ENCODE measurements around the gene PIK3R6.
"Not testable (repeated sequence)": the region's sequence is repeated elsewhere in the genome, so short reads cannot be mapped to it uniquely, and the experiment has no call there.

PIK3R6 gene

DNA sequence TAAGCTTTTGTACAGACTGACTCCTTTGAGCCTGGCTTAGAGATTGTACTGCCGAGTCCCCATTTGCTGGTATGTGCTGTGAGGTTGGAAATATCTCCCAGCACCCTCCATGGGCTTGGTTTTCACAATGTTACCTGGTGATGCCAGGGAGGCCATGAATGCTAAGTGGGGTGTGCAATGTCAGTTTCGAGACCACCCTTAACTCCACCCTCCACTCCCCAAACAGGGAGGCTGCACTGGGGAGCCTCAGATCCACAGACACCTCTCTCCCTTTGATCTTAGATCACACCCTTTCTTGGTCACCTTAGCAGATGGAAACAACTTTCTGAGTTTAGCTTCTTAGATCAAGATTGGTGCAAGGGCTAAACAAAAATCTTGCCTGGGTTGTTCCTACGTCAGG is 28.6 kb upstream of the PIK3R6 start:
- DNase-seq (ENCODE audit: low read depth), result no peak
- H3K4me3 ChIP-seq (ENCODE audit: low read depth, low read length), result no peak overlapping the region

DNA sequence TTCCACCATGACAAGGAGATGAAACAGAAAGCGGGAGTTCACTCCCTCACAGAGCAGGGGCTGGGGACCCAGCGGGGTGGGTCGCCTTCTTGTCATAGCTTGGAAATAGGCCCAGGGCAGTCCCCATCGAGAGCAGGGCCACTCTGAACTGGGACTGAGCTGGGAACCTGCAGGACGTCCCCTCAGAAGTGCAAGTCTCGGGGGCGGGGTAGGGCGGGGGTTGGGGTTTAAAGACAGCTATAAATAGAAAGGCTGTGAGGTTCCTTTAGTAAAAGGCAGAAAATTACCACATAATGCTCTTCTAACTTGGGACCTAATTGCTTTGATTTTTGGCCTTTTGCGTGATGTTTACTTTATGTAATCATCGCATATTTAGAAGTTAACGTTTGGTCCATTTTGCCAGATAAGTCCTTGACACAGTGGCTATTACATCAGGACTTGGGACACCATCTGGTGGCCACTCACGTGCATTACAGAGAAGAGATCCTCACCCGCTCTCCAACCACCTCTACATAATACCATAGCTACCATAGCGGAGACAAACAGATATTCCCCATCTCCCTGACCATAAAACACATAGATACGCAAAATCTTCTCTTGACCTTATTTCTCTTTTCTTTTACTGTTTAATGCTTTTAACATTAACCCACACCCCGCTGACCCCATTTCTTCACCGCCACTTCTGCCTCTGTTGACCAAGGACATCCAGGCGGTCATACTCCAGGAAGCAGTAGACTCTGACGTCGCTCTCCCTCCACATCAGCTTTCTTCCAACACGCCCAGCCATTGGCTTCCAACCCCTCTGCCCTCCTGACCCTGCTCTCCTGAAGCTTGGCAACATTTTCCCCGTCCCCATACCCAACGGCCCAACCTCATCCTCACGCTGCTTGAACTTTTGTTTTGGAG is 27.5 kb upstream of the PIK3R6 start:
- peak overlapping the region; percentile 5 for H3K4me3 ChIP-seq (ENCODE audit: low read depth, low read length)
- no peak for DNase-seq (ENCODE audit: low read depth)

DNA sequence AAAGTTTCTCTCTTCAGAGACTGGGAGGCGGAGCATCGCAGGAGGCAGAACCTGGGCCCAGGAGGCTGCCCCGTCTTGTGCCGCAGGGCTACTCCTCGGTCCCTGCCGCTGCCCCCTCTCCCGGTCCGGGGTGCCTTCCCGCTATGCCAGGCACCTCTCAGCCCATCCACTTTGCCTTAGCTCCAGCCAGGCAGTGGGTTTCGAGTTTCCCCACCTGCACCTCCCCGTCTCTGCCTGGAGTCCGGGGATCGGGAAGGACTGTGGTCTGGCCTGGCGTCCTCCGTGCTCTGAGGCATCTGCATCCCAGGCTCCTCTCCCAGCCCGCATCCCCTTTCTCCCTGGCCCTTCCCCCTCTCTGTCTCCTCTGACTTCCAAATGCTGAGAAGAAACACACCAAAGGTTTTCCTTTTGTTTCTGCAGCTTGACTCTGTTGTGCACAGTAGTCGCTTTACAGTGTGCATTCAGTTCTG is 26.8 kb upstream of the PIK3R6 start:
- no peak for DNase-seq (ENCODE audit: low read depth)
- H3K4me3 ChIP-seq (ENCODE audit: low read depth, low read length), result peak overlapping the region; percentile 5

DNA sequence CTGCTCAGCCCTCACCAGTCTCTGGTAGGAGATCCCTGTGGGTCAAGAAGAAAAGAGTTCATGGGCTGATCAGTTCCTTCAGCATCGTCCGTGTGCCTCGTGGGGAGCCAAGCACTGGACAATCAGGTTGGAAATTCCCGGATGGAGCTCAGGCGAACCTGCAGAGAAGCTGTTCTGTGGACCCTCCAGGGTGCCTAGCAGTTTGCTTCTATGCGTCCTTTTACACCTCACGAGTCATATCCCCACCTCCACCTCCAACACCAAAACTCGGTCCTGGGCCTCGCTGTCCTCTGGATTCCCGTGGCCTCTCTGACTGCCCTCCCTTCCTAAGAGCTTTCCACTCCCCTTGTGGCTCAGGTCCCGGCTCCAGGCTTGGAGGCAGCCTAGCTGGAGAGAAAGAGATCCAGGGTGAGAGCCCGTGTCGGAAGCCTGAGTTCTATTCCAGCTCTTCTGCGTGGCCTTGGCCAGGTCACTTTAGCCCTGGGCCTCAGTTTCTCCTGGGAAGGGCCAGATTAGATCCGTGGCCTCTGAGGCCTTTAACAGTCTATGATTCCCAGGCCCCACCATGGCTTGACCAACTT is 26.2 kb upstream of the PIK3R6 start:
- no peak for DNase-seq (ENCODE audit: low read depth)
- no peak overlapping the region for H3K4me3 ChIP-seq (ENCODE audit: low read depth, low read length)

DNA sequence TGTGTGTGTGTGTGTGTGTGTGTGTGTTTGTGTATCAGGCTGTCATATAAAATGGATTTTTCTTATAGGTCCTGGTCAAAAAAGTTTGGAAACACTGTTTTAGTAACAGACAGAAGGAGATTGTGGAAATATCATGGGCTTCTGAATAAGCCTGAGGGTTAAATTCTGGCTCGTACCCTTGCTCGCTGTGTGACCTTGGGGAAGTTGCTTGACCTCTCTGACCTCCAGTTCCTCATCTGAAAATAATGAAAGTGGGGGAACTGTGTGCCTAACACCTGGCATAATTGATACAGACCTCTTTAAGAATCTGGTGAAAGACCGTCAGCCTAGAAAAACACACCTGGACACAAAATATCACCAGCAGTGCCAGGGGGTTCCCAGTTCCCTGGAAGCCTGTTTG is 25.6 kb upstream of the PIK3R6 start:
- H3K4me3 ChIP-seq (ENCODE audit: low read depth, low read length), result no peak overlapping the region
- no peak for DNase-seq (ENCODE audit: low read depth)

DNA sequence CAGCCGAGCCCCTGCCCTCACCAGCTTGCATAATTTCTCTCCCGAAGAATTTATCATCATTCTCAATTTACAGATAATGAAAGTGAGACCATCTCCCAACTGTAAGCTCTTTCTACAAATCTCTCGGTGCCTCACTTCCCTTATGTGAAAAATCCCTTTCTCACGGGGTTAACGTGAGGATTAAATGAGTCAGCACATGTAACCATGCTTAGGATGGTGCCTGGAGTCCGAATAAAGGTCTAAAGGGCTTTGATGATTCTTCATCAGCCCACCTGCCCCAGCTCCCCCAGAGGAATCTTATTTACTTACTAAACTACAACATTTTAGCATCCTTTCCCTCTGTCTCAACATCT is 24.8 kb upstream of the PIK3R6 start:
- no peak overlapping the region for H3K4me3 ChIP-seq (ENCODE audit: low read depth, low read length)
- no peak for DNase-seq (ENCODE audit: low read depth)

DNA sequence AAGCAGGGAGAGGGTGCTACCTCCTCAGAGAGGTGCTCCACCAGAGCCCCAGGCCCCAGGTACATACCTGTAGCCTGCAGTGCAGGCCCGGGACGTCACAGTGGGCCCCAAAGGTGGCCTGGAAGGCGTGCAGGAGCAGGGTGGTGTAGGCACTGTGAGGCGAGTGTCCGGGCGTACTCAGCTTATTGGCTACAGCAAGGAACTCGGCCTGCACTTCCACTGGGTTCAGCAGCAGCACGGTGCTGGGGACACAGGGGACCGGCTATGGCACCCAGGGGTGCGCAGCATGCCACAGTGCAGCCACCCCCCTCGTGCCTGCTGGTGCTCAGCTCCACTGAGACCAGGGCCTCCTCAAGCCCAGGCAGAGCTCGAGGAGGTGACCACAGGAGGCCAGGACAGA is 23.2 kb upstream of the PIK3R6 start:
- H3K4me3 ChIP-seq (ENCODE audit: low read depth, low read length), result no peak overlapping the region
- no peak for DNase-seq (ENCODE audit: low read depth)

DNA sequence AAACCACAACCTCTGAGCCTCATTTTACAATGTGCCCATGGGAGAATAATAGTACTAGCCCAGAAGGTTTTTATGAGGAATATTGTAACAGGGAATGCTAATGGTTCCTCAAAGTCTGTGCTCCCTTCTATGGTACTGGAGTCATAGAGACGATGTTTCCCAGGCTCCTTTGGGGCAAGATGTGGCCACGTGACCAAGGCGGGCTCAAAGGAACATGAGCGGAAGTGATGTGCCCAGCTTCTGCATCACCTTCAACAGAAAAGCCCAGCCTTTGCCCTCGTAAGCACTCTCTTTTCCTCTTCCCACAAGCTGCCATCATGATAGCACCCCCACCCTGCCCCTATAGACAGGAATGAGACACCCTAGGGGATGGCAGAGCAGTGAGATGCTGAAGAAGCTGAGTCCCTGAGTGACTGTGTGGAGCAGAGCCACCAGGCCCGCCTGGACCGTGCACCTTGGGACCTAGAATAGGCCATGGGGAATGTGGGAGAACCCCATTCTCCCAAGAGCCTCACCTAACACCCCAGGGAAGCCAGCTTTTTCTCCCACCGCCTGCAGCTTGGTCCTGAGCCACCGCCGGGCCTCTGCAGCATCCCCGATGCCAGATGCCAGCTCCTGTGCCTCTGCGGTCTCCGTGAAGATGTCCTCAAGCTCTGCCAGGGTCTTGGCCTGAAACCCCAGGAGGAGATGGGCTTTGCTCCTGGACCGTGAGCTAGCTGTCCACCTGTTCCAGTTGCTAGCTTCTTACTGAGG is 22.2 kb upstream of the PIK3R6 start:
- H3K4me3 ChIP-seq (ENCODE audit: low read depth, low read length), result no peak overlapping the region
- DNase-seq (ENCODE audit: low read depth), result no peak

DNA sequence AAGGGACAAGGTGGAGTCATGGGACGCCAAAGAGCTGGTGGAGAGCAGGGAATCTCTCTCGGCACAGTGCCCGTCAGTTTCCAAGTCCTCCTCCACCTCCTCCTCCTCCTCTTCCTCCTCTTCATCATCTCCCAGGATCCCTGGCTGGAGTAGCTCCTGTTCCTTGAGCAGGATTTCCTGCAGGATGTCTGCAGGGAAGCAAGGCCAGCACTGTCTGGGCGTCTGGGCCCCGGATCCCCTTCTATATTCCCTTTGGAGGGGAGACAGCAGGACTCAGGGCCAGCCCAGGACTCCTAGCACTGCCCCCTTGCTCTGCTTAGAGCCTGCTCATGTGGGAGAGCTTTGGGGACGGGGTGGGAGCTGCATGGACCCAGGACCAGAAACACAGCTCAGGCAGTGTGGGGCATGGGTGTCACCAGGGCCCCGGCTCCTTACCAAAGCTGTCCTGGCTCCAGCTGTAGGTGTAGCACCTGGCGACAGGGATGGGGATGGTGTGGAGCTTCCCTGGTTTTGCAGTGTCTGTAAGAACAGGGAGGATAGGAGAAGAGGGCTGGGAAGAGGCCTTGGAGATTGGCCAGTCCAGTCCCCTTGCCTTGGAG is 21.3 kb upstream of the PIK3R6 start:
- no peak for DNase-seq (ENCODE audit: low read depth)
- H3K4me3 ChIP-seq (ENCODE audit: low read depth, low read length), result no peak overlapping the region

DNA sequence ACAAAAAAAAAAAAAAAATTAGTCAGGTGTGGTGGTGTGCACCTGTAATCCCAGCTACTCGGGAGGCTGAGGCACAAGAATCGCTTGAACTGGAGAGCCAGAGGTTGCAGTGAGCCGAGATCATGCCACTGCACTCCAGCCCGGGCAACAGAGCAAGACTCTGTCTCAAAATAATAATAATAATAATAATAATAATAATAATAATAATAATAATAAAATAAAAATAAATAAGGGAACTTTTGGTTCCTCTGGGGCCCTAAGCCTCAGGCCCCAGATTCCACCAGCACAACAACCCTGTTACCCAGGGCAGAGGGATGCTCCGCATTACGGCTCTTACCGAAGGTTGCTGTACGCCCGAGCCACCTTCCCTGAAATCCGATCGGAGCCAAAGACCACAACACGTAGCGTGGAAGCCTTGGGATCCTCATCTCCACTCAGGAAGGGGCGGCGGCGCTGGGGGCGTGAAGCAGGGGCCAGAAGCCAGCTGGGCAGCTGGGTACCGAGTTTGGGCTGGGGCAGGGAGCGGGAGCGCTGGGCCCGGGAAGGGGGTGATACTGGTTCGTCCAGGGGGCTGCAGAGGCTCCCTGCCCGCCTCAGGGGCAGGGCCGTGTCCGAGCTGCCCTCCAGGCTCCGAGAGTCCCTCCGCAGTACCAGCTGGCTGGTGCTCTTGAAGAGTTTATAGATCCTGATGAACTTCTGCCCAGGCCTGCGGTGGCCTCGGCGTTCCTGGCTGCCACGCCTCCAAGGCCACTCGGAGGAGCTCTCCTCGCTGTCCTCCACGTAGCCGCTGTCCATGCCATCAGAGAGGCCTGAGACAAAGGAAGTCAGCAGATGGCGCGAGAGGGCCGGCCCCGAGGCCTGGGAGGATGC is 20.6 kb upstream of the PIK3R6 start:
- no peak overlapping the region for H3K4me3 ChIP-seq (ENCODE audit: low read depth, low read length)
- no peak for DNase-seq (ENCODE audit: low read depth)

DNA sequence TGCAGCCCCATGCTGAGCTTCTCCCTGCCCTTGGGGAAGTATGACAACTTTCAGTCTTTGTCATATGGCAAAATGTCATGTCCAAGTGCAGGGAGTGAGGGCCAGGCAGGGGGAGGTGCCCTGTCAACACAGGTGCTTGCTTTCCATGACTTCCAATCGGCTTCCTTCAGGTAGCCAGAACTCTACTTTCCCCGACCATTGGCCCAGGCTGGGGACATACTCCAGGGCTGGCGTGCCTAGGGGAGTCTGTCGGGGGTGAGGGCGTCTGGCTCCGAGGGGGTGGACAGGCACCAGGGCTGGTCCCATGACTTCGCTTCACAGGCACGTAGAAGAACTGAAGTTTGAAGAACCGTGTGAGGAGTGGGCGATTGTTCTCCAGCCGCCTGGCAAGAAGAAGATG is 19.8 kb upstream of the PIK3R6 start:
- no peak for DNase-seq (ENCODE audit: low read depth)

DNA sequence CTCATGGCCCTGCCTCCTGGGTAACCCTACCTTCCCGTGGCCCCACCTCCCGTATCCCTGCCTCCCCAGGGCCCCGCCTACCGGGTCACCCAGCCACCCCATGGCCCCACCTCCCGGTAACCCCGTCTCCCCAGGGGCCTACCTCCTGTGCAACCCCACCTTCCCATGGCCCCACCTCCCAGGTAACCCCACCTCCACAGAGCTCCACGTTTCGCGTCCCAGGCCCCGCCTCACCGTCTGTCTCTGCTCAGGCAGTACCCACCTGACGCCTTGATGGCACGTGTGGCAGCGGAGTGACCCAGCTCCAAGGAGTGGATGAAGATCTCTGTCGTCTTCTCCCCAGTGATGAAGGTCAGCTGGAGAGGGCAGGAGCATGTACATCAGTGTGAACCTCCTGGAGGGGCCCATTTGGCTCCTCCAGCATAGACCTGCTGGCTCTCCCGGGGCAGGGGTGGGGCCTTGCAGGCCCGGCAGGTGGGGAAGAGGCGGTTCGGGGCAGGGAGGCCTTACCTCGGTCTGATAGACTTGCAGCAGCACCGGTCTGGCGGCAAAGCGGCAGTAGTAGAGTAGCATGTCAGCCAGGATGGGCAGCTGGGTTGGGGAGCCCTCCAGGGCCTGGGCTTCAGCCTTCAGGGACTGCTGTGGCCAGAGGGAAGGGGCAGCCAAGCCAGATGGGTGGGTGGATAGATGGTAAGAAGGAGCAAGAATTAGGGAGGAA is 18.7 kb upstream of the PIK3R6 start:
- no peak for DNase-seq (ENCODE audit: low read depth)

More for the DNA sequence above, 19.8 kb upstream of the PIK3R6 start:
- no peak overlapping the region for H3K4me3 ChIP-seq (ENCODE audit: low read depth, low read length)

DNA sequence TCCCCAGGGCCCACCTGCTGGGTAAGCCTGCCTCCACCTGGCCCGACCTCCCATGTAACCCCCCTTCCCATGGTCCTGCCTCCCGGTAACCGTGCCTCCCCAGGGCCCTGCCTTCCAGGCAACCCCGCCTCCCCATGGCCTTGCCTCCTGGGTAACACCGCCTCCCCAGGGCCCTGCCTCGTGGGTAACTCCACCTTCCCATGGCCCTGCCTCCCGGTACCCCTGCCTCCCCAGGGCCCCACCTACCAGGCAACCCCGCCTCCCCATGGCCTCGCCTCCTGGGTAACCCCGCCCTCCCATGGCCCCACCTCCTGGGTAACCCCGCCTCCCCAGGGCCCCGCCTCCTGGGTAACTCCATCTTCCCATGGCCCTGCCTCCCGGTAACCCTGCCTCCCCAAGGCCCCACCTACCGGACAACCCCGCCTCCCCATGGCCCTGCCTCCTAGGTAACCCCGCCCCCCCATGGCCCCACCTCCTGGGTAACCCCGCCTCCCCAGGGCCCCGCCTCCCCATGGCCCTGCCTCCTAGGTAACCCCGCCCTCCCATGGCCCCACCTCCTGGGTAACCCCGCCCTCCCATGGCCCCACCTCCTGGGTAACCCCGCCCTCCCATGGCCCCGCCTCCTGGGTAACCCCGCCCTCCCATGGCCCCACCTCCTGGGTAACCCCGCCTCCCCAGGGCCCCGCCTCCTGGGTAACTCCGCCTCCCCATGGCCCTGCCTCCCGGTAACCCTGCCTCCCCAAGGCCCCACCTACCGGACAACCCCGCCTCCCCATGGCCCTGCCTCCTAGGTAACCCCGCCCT is 17.9 kb upstream of the PIK3R6 start:
- DNase-seq (ENCODE audit: low read depth); H3K4me3 ChIP-seq (ENCODE audit: low read depth, low read length): not testable (repeated sequence)

More for the DNA sequence above, 18.7 kb upstream of the PIK3R6 start:
- no peak overlapping the region for H3K4me3 ChIP-seq (ENCODE audit: low read depth, low read length)

DNA sequence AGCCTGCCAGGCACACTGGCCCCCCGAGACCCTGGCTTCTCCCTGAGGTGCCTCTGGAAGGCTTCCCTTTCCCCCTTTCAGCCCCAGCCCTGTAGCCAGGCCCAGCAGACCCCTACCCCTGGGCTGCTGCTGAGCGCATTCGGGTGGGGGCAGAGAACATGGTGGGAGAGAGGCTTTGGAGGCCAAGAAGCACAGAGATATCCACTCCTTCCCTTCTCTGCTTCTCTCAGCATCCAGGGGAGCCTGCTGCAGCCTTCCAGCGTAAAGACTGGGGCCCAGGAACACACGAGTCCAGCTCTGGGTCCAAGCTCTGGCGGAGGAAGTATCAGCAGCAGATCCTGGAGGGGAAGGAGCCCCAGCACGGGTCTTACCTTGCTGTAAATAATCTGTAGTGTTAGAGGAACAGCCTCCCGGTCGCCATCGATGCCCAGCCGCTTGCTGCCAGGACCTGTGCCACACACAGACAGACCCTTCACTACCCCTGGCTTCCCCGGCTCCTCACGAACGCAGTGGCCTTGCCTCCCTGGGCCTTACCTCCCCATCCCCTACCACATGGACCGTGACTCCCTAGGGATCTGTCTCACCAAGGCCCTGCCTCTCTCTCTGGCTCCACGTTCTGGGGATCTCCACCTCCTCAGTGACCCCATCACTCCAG is 17.0 kb upstream of the PIK3R6 start:
- DNase-seq (ENCODE audit: low read depth), result no peak

DNA sequence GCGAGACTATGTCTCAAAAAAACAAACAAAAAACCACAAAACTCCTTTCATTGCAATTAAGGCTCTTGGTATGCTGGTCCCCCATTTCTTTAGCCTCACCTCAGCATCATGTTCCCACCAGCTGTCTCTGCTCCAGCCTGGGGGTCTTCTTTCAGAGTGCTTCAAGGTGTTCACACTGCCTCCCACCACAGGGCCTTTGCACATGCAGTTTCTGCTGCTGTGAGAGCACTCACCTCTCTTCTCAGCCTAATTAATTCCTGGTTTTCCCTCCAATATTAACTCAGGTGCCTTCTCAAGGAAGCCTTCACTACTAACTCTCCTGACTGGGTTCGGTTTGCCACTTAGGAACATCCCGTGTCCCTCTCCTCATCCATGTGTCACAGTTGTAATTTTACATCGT is 15.9 kb upstream of the PIK3R6 start:
- no peak overlapping the region for H3K4me3 ChIP-seq (ENCODE audit: low read depth, low read length)
- no peak for DNase-seq (ENCODE audit: low read depth)

More for the DNA sequence above, 17.0 kb upstream of the PIK3R6 start:
- no peak overlapping the region for H3K4me3 ChIP-seq (ENCODE audit: low read depth, low read length)

DNA sequence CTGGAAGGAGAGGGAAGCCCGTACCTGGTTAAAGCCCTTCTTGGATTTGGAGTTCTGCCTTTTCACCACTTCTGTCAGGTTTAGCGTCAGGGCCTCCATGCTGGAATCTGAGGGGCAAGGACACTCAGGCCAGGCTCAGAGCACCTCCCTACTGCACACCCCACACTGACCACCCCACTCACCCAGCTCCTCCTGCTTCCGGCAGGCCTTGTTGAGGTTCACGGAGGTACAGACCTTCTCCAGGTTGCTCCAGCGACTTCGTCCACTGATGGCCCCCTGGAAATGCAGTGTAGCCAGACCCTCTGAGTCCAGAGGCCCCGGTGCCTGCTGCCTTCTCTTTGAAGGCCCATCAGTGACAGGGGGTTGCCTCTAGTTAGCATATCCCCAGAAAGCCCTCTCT is 14.1 kb upstream of the PIK3R6 start:
- H3K4me3 ChIP-seq (ENCODE audit: low read depth, low read length), result no peak overlapping the region
- no peak for DNase-seq (ENCODE audit: low read depth)

DNA sequence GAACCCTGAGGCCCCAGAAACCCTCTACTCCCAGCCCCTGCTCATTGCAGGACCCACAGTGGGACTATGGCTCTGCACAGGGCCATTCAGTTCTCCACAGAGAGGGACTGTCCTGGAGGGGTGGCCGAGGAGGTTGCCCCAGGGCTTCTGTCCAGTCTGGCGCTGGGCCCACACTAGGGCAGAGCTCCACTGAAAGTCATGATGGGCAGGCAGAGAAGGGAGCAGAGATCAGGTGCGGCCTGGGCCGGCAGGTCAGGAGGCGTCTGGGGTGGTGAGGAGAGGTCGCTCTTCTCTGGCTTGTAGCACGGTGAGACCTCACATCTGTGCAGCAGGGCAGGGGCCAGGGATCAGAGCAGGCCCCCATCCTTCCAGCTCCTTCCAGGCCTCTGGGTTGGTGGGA is 13.0 kb upstream of the PIK3R6 start:
- no peak overlapping the region for H3K4me3 ChIP-seq (ENCODE audit: low read depth, low read length)
- DNase-seq (ENCODE audit: low read depth), result no peak

All from skeletal muscle cell (primary cell).